K562 (cell line): ENCODE data around the gene MRPL55. TPM values are rescaled to one million over a fixed set of nuclear protein-coding genes. Genes with fewer than 3 reads are reported as not detected.
A peak's percentile ranks its signal among the peaks of the same experiment; 100 is the strongest.

Source experiments
- ARID2 ChIP-seq: fragments of 450-650 bp; IDR thresholded peaks from 2 replicates; pipeline ENCODE4 v1.6.1; 2017; ENCODE audit warnings: antibody characterized with exemption, mild to moderate bottlenecking
- MAZ ChIP-seq, 2 experiments: fragments of 450-650 bp in 1 of 2; sonication (generic) in 1 of 2; formaldehyde crosslinking; IDR thresholded peaks in 1 of 2; conservative IDR thresholded peaks in 1 of 2; 2 replicates each; pipeline versions ENCODE4 v1.4.0 to v1.5.0; 2020; ENCODE audit warnings: mild to moderate bottlenecking in 1 of 2, missing genetic modification reagents in 1 of 2
- PML ChIP-seq: IDR thresholded peaks from 2 replicates; pipeline ENCODE4 v1.6.1; 2012; ENCODE audit warnings: low read length, inconsistent platforms
- SMARCA5 ChIP-seq: fragments of 450-650 bp; IDR thresholded peaks from 2 replicates; pipeline ENCODE4 v1.6.1; 2016
- YY1 ChIP-seq, 3 experiments: IDR thresholded peaks; 2 replicates each; pipeline ENCODE4 v1.6.1; 2011; ENCODE audit warnings: low read length in 2 of 3, mild to moderate bottlenecking in 2 of 3, moderate library complexity in 2 of 3, borderline replicate concordance in 1 of 3, control low read depth in 1 of 3, low read depth in 1 of 3; ENCODE audit not compliant: insufficient read depth in 3 of 3, insufficient replicate concordance in 2 of 3, control insufficient read depth in 1 of 3, insufficient read length in 1 of 3; ENCODE audit errors: extremely low read depth in 1 of 3
- ZNF232 ChIP-seq: sonication (generic); formaldehyde crosslinking; IDR thresholded peaks from 2 replicates; pipeline ENCODE4 v1.8.0; 2022; ENCODE audit warnings: mild to moderate bottlenecking, missing genetic modification reagents
- polyA plus RNA-seq, 8 experiments: library from polyadenylated mRNA; depleted of rRNA in 4 of 8; stranded (reverse) in 5 of 8; unstranded in 3 of 8; fragments of >200 nt; fragmentation: Nextera tagmentation in 2 of 8; fragmentation: Illumina TruSeq in 1 of 8; extraction: Ambion mirVana in 2 of 8; extraction: Trizol in 1 of 8; gene quantifications; 2 replicates each; pipeline versions ENCODE4 v1.2.1 to v1.2.3, GENCODE V29; 2011 to 2014; ENCODE audit warnings: inconsistent platforms in 1 of 8, missing spikeins in 1 of 8
- total RNA-seq, 7 experiments: library from RNA; depleted of rRNA in 6 of 7; stranded (reverse); fragments of >200 nt in 6 of 7; fragmentation: Illumina TruSeq in 2 of 7; extraction: Trizol in 2 of 7; gene quantifications; 2 replicates each; pipeline versions ENCODE4 v1.2.1 to v1.2.3, GENCODE V29; 2011 to 2021; ENCODE audit warnings: low replicate concordance in 1 of 7
- TF ChIP-seq, protein P1 (sequence below): sonication (generic); formaldehyde crosslinking; IDR thresholded peaks from 2 replicates; pipeline ENCODE4 v1.8.1; 2023; ENCODE audit warnings: mild to moderate bottlenecking, missing genetic modification reagents
- TF ChIP-seq, protein P2 (sequence below), 2 experiments: fragments of 450-650 bp; formaldehyde crosslinking in 1 of 2; IDR thresholded peaks; 2 replicates each; pipeline versions ENCODE4 v1.4.0 to v1.6.1; 2014 to 2020; ENCODE audit warnings: mild to moderate bottlenecking in 2 of 2, borderline replicate concordance in 1 of 2, low read depth in 1 of 2
- TF ChIP-seq, protein P3 (sequence below), 2 experiments: fragments of 450-650 bp; IDR thresholded peaks; 2 replicates each; pipeline ENCODE4 v1.6.1; 2016
- TF ChIP-seq, protein P4 (sequence below): sonication (generic); formaldehyde crosslinking; IDR thresholded peaks from 2 replicates; pipeline ENCODE4 v1.8.0; 2022; ENCODE audit warnings: mild to moderate bottlenecking, missing genetic modification reagents

MRPL55 gene
- total and polyA plus RNA-seq, 9 of the 15 experiments (the other 6 are each of a cell fraction or from before 2014, with no cell fraction given): 34.9 to 228 (median 81.0) TPM

DNA sequence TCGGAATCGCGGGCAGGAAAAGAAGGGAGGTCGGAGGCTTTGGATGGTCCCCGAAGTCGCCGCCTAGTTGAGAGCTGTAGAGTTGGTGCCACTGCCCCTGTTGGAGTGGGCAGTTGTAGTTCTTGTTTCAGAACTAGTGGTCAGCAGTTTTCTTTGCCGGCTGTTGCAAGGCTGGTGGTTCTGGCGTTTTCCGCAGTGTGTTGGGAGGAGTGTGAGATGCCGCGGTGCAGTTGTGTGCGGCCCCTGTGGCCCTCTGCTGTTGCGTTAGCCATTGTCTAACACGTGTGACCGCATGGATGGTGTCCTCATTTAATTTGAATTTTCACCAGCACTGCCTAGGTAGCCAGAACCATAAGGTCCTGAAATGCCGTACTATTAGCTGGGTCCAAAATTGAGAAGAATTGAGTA is 25.2 kb downstream of the MRPL55 start (continued):
- TF ChIP-seq, protein P1, sequence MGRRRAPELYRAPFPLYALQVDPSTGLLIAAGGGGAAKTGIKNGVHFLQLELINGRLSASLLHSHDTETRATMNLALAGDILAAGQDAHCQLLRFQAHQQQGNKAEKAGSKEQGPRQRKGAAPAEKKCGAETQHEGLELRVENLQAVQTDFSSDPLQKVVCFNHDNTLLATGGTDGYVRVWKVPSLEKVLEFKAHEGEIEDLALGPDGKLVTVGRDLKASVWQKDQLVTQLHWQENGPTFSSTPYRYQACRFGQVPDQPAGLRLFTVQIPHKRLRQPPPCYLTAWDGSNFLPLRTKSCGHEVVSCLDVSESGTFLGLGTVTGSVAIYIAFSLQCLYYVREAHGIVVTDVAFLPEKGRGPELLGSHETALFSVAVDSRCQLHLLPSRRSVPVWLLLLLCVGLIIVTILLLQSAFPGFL (CRISPR knock-in tag): peak; percentile 60; the same call in 1 of the 2 replicates
- TF ChIP-seq ZNF232: 0 out of 2 replicates have a peak, but pooled peaks have one; percentile 0
- 0 out of 2 replicates have a peak, but pooled peaks have one; percentile 6 for TF ChIP-seq SMARCA5
- no peak for TF ChIP-seq PML
- TF ChIP-seq ARID2: no peak
- TF ChIP-seq, protein P2, sequence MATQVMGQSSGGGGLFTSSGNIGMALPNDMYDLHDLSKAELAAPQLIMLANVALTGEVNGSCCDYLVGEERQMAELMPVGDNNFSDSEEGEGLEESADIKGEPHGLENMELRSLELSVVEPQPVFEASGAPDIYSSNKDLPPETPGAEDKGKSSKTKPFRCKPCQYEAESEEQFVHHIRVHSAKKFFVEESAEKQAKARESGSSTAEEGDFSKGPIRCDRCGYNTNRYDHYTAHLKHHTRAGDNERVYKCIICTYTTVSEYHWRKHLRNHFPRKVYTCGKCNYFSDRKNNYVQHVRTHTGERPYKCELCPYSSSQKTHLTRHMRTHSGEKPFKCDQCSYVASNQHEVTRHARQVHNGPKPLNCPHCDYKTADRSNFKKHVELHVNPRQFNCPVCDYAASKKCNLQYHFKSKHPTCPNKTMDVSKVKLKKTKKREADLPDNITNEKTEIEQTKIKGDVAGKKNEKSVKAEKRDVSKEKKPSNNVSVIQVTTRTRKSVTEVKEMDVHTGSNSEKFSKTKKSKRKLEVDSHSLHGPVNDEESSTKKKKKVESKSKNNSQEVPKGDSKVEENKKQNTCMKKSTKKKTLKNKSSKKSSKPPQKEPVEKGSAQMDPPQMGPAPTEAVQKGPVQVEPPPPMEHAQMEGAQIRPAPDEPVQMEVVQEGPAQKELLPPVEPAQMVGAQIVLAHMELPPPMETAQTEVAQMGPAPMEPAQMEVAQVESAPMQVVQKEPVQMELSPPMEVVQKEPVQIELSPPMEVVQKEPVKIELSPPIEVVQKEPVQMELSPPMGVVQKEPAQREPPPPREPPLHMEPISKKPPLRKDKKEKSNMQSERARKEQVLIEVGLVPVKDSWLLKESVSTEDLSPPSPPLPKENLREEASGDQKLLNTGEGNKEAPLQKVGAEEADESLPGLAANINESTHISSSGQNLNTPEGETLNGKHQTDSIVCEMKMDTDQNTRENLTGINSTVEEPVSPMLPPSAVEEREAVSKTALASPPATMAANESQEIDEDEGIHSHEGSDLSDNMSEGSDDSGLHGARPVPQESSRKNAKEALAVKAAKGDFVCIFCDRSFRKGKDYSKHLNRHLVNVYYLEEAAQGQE (IDR thresholded peaks at IDR 0.05; ENCODE audit: borderline replicate concordance): 0 out of 2 replicates have a peak, but pooled peaks have one; percentile 1
- TF ChIP-seq, protein P2 (CRISPR knock-in tag; IDR thresholded peaks at IDR 0.05; ENCODE audit: low read depth): no peak
- TF ChIP-seq, protein P3, sequence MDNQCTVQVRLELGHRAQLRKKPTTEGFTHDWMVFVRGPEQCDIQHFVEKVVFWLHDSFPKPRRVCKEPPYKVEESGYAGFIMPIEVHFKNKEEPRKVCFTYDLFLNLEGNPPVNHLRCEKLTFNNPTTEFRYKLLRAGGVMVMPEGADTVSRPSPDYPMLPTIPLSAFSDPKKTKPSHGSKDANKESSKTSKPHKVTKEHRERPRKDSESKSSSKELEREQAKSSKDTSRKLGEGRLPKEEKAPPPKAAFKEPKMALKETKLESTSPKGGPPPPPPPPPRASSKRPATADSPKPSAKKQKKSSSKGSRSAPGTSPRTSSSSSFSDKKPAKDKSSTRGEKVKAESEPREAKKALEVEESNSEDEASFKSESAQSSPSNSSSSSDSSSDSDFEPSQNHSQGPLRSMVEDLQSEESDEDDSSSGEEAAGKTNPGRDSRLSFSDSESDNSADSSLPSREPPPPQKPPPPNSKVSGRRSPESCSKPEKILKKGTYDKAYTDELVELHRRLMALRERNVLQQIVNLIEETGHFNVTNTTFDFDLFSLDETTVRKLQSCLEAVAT (IDR thresholded peaks at IDR 0.05): 0 out of 4 replicates have a peak, but pooled peaks of 1 of the 2 experiments have one; percentile 58
- TF ChIP-seq, protein P4, sequence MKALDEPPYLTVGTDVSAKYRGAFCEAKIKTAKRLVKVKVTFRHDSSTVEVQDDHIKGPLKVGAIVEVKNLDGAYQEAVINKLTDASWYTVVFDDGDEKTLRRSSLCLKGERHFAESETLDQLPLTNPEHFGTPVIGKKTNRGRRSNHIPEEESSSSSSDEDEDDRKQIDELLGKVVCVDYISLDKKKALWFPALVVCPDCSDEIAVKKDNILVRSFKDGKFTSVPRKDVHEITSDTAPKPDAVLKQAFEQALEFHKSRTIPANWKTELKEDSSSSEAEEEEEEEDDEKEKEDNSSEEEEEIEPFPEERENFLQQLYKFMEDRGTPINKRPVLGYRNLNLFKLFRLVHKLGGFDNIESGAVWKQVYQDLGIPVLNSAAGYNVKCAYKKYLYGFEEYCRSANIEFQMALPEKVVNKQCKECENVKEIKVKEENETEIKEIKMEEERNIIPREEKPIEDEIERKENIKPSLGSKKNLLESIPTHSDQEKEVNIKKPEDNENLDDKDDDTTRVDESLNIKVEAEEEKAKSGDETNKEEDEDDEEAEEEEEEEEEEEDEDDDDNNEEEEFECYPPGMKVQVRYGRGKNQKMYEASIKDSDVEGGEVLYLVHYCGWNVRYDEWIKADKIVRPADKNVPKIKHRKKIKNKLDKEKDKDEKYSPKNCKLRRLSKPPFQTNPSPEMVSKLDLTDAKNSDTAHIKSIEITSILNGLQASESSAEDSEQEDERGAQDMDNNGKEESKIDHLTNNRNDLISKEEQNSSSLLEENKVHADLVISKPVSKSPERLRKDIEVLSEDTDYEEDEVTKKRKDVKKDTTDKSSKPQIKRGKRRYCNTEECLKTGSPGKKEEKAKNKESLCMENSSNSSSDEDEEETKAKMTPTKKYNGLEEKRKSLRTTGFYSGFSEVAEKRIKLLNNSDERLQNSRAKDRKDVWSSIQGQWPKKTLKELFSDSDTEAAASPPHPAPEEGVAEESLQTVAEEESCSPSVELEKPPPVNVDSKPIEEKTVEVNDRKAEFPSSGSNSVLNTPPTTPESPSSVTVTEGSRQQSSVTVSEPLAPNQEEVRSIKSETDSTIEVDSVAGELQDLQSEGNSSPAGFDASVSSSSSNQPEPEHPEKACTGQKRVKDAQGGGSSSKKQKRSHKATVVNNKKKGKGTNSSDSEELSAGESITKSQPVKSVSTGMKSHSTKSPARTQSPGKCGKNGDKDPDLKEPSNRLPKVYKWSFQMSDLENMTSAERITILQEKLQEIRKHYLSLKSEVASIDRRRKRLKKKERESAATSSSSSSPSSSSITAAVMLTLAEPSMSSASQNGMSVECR (CRISPR knock-in tag): peak; percentile 19; the same call in 1 of the 2 replicates
- TF ChIP-seq MAZ (CRISPR knock-in tag; conservative IDR thresholded peaks at IDR 0.05 in 1 of 2, IDR thresholded peaks at IDR 0.05 in 1 of 2): 0 out of 4 replicates have a peak, but pooled peaks of 1 of the 2 experiments have one; percentile 25
- peak in 2 of 3 experiments; percentile 19 to 43 for TF ChIP-seq YY1 (IDR thresholded peaks at IDR 0.05; ENCODE audit: borderline replicate concordance in 1 of 3, control insufficient read depth in 1 of 3, extremely low read depth in 1 of 3, insufficient read depth in 3 of 3, insufficient read length in 1 of 3, insufficient replicate concordance in 2 of 3, low read depth in 1 of 3, low read length in 2 of 3)
